Measurements from ENCODE around the gene PNCK. TPM values are rescaled to one million over a fixed set of nuclear protein-coding genes. Genes with fewer than 3 reads are reported as not detected.

The PNCK gene
- total and polyA plus RNA-seq, 2 of the 13 experiments (the other 11 are each of a cell fraction or from before 2014, with no cell fraction given), result 33.1 TPM; not detected in 1

- TF ChIP-seq POLR2G (IDR thresholded peaks at IDR 0.05; ENCODE audit: low read depth, low read length) (peak; percentile 52), FIP1L1 (IDR thresholded peaks at IDR 0.05; ENCODE audit: borderline replicate concordance, insufficient read depth, low read depth, low read length) (no peak), HNF4A (CRISPR knock-in tag; IDR thresholded peaks at IDR 0.05) (no peak), ZSCAN29 (CRISPR knock-in tag; conservative IDR thresholded peaks at IDR 0.05) (no peak), ZNF615 (CRISPR knock-in tag; IDR thresholded peaks at IDR 0.05; ENCODE audit: borderline replicate concordance) (no peak), THAP7 (CRISPR knock-in tag; IDR thresholded peaks at IDR 0.05) (no peak), NKX3-1 (CRISPR knock-in tag; IDR thresholded peaks at IDR 0.05) (no peak), MAFG (CRISPR knock-in tag; IDR thresholded peaks at IDR 0.05) (no peak), BCL6 (CRISPR knock-in tag; IDR thresholded peaks at IDR 0.05) (no peak), FOXP4 (CRISPR knock-in tag; IDR thresholded peaks at IDR 0.05) (no peak), ZNF737 (CRISPR knock-in tag; IDR thresholded peaks at IDR 0.05; ENCODE audit: borderline replicate concordance) (no peak), ZNF577 (CRISPR knock-in tag; IDR thresholded peaks at IDR 0.05; ENCODE audit: borderline replicate concordance, low read depth) (no peak), TBP (CRISPR knock-in tag; IDR thresholded peaks at IDR 0.05) (no peak), ZNF441 (CRISPR knock-in tag; IDR thresholded peaks at IDR 0.05; ENCODE audit: borderline replicate concordance) (no peak), POLR2A (IDR thresholded peaks at IDR 0.05; ENCODE audit: insufficient read depth in 1 of 2, low read depth in 2 of 2, low read length in 2 of 2) (peak in 1 of 2 experiments; percentile 74; a peak in 2 of 4 replicates), ETV5 (CRISPR knock-in tag; IDR thresholded peaks at IDR 0.05; ENCODE audit: borderline replicate concordance) (no peak), HNF1B (CRISPR knock-in tag; IDR thresholded peaks at IDR 0.05) (no peak), TEAD2 (CRISPR knock-in tag; IDR thresholded peaks at IDR 0.05) (no peak), ZNF263 (CRISPR knock-in tag; IDR thresholded peaks at IDR 0.05) (no peak), ZNF17 (CRISPR knock-in tag; IDR thresholded peaks at IDR 0.05) (no peak), TOPORS (CRISPR knock-in tag; IDR thresholded peaks at IDR 0.05) (no peak), ZNF839 (CRISPR knock-in tag; IDR thresholded peaks at IDR 0.05; ENCODE audit: borderline replicate concordance) (no peak), FOXA3 (CRISPR knock-in tag; IDR thresholded peaks at IDR 0.05) (no peak), ZBTB44 (CRISPR knock-in tag; IDR thresholded peaks at IDR 0.05) (no peak)
Observed at GRCh38 chrX:153626025-153626633, 47.5 kb downstream of the PNCK start (continued).

Measured in HepG2 (cell line).